Smooth muscle cell (in vitro differentiated cells): ENCODE results near the gene ERCC1. TPM values are rescaled to one million over a fixed set of nuclear protein-coding genes. Genes with fewer than 3 reads are reported as not detected.

ENCODE experiments used
- DNase-seq: peaks from one replicate; lab custom pipeline; 2025; ENCODE audit not compliant: unreplicated experiment; lab: John Stamatoyannopoulos, UW
- H2AFZ ChIP-seq: fragments of 200-600 bp; sonication (generic); 2 replicates; pipeline ENCODE4 v1.6.0; 2016; ENCODE audit warnings: antibody characterized with exemption, low read depth, mild to moderate bottlenecking
- H3F3A ChIP-seq: fragments of 200-600 bp; sonication (generic); 2 replicates; pipeline ENCODE4 v1.6.0; 2017; ENCODE audit warnings: antibody characterized with exemption, low read depth
- H3K27ac ChIP-seq: fragments of 200-600 bp; sonication (generic); 2 replicates; pipeline ENCODE4 v1.5.1; 2016; ENCODE audit warnings: low read depth, mild to moderate bottlenecking
- H3K27me3 ChIP-seq: fragments of 200-600 bp; sonication (generic); 2 replicates; pipeline ENCODE4 v1.6.1; 2016; ENCODE audit warnings: low read depth, mild to moderate bottlenecking
- H3K36me3 ChIP-seq: fragments of 200-600 bp; sonication (generic); 2 replicates; pipeline ENCODE4 v1.5.1; 2016; ENCODE audit warnings: low read depth
- H3K4me1 ChIP-seq: fragments of 200-600 bp; sonication (generic); 2 replicates; pipeline ENCODE4 v1.5.1; 2016; ENCODE audit warnings: low read depth
- H3K4me2 ChIP-seq: fragments of 200-600 bp; sonication (generic); 2 replicates; pipeline ENCODE4 v1.6.0; 2016; ENCODE audit warnings: mild to moderate bottlenecking
- H3K4me3 ChIP-seq: fragments of 200-600 bp; sonication (generic); 2 replicates; pipeline ENCODE4 v1.5.1; 2016; ENCODE audit warnings: mild to moderate bottlenecking
- H3K79me2 ChIP-seq: fragments of 200-600 bp; sonication (generic); 2 replicates; pipeline ENCODE4 v1.6.0; 2016; ENCODE audit warnings: low read depth, mild to moderate bottlenecking
- H3K9ac ChIP-seq: fragments of 200-600 bp; sonication (generic); 2 replicates; pipeline ENCODE4 v1.6.0; 2016; ENCODE audit warnings: low read depth
- H3K9me3 ChIP-seq: fragments of 200-600 bp; sonication (generic); replicated peaks from 2 replicates; pipeline ENCODE4 v1.5.1; 2016; ENCODE audit warnings: low read depth
- H4K20me1 ChIP-seq: fragments of 200-600 bp; sonication (generic); 2 replicates; pipeline ENCODE4 v1.6.0; 2016; ENCODE audit warnings: low read depth
- WGBS: methylation state at CpG from one replicate; pipeline ENCODE4 v1.1.7; 2016; ENCODE audit warnings: low lambda C conversion rate; 5-methylcytosine and 5-hydroxymethylcytosine counted together
- microRNA-seq: library from miRNA; unstranded; fragments of <30 nt; microRNA quantifications from one replicate; pipeline ENCODE4, GENCODE V29; 2016; ENCODE audit warnings: borderline number of aligned reads
- polyA plus RNA-seq: library from polyadenylated mRNA; unstranded; fragments of >200 nt; fragmentation: Nextera tagmentation; extraction: Ambion mirVana; gene quantifications from 2 replicates; pipeline ENCODE4 v1.2.1, GENCODE V29; 2016
- small RNA-seq: library from RNA; depleted of rRNA; stranded (forward); fragments of <200 nt; gene quantifications from one replicate; pipeline ENCODE3, GENCODE V24; 2014
- total RNA-seq: library from RNA; depleted of rRNA; stranded (reverse); fragments of >200 nt; gene quantifications from 2 replicates; pipeline ENCODE4 v1.2.3, GENCODE V29; 2014
- TF ChIP-seq, protein P1 (sequence below): fragments of 200-600 bp; sonication (generic); IDR thresholded peaks from 2 replicates; pipeline ENCODE4 v1.5.1; 2017; ENCODE audit warnings: borderline replicate concordance, mild to moderate bottlenecking, antibody characterized with exemption; ENCODE audit not compliant: insufficient read depth, poor library complexity, severe bottlenecking

The ERCC1 gene
- total and polyA plus RNA-seq, 2 experiments from 2014 or later: 72.6 to 90.4 TPM

DNA sequence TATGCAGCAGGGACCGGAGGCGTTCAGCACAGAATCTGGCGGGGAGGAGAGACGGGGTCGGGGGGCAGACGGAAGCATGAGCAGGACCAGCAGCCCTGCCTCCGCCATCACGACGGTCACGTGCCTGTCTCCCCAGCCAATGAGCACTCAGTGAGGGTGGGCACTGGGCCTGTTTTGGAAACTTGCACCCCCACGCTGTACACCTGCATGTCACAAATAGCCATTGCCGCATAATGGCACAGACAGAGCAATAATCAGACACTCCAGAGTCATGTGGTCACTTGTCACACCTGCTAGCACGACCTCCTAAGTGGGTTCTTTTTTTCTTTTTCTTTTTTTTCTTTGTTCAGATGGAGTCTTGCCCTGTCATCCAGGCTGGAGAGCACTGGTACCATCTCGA lies 62.1 kb downstream of the ERCC1 start:
- Histone ChIP-seq H3K9me3 (no peaks in the 10 kb centered on the region), H3K27me3 (no peaks in the 10 kb centered on the region), H3K27ac (no peak overlapping the region), H2AFZ (no peak overlapping the region), H3K4me3 (no peak overlapping the region), H3K4me1 (no peaks in the 10 kb centered on the region), H3K36me3 (no peaks in the 10 kb centered on the region), H3K9ac (no peak overlapping the region), H3F3A (no peaks in the 10 kb centered on the region), H4K20me1 (no peaks in the 10 kb centered on the region), H3K79me2 (no peaks in the 10 kb centered on the region), H3K4me2 (no peak overlapping the region)
- no peak for DNase-seq
- TF ChIP-seq, protein P1, sequence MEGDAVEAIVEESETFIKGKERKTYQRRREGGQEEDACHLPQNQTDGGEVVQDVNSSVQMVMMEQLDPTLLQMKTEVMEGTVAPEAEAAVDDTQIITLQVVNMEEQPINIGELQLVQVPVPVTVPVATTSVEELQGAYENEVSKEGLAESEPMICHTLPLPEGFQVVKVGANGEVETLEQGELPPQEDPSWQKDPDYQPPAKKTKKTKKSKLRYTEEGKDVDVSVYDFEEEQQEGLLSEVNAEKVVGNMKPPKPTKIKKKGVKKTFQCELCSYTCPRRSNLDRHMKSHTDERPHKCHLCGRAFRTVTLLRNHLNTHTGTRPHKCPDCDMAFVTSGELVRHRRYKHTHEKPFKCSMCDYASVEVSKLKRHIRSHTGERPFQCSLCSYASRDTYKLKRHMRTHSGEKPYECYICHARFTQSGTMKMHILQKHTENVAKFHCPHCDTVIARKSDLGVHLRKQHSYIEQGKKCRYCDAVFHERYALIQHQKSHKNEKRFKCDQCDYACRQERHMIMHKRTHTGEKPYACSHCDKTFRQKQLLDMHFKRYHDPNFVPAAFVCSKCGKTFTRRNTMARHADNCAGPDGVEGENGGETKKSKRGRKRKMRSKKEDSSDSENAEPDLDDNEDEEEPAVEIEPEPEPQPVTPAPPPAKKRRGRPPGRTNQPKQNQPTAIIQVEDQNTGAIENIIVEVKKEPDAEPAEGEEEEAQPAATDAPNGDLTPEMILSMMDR: no peak
- 99% methylated on average over 13 of the region's 14 CpGs for WGBS

DNA sequence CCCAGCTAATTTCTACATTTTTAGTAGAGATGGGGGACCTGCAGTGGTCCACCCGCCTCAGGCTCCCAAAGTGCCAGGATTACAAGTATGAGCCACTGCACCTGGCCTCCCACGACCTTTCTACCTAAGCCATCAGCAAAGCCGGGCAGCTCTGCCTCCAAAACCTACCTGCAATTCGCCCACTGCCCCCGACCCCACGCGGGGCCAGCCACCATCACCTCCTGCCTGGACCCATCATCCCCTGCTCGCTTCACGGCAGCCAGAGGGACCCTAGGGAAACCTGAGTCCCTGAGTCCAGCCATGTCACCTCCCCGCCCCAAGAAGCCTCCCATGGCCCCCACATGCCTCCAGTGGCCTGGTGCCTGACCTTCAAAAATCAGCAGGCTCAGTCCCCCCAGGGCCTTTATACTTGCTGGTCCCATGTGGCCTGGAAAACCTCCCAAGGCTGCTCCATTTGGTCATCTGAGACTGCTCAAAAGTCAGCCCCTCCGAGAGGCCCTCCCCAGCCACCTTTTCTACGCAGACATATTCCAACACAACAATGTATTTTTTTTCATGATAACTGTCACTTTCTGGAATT lies 65.4 kb downstream of the ERCC1 start:
- Histone ChIP-seq H3K79me2 (no peaks in the 10 kb centered on the region), H2AFZ (no peak overlapping the region), H4K20me1 (no peaks in the 10 kb centered on the region), H3K36me3 (no peaks in the 10 kb centered on the region), H3K27me3 (no peaks in the 10 kb centered on the region), H3K27ac (no peak overlapping the region), H3K4me1 (no peaks in the 10 kb centered on the region), H3K4me2 (no peak overlapping the region), H3K4me3 (no peak overlapping the region), H3K9ac (no peak overlapping the region), H3F3A (no peaks in the 10 kb centered on the region), H3K9me3 (no peaks in the 10 kb centered on the region)
- DNase-seq: no peak
- whole genome bisulfite sequencing: 94% methylated on average over 10 of the region's 12 CpGs
- TF ChIP-seq, protein P1: no peak

DNA sequence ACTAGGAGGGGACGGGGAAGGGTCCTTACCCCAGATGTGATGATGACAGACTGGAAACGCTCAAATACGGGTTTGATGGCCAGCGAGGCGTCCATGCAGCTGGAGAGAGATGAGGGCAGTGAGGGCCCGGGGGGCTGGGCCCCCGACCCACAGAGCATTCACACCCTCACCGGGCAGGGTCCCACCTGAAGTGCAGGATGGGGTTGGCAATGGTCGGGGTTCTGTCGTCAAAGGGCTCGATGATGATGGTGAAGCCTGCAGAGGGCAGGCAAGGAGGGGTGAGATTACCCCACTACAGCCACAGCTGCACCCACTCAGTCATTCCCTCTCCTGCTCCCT lies 66.3 kb downstream of the ERCC1 start:
- H2AFZ ChIP-seq: no peak overlapping the region
- H3K79me2 ChIP-seq: no peaks in the 10 kb centered on the region
- WGBS: 100% methylated on average over 11 of the region's 11 CpGs
- H3K4me1 ChIP-seq: no peaks in the 10 kb centered on the region
- no peak for DNase-seq
- H3K4me2 ChIP-seq: no peak overlapping the region
- no peaks in the 10 kb centered on the region for H3K27me3 ChIP-seq
- H3F3A ChIP-seq: no peaks in the 10 kb centered on the region
- no peak overlapping the region for H3K4me3 ChIP-seq
- H3K9me3 ChIP-seq: no peaks in the 10 kb centered on the region
- H4K20me1 ChIP-seq: no peaks in the 10 kb centered on the region
- TF ChIP-seq, protein P1: no peak
- no peak overlapping the region for H3K27ac ChIP-seq
- no peak overlapping the region for H3K9ac ChIP-seq
- H3K36me3 ChIP-seq: no peaks in the 10 kb centered on the region

Small RNA genes lying within 50 kb of the gene (microRNA-seq; reads per million reads assigned to microRNA genes)
- gene MIR6088: not detected

Small RNA genes lying within 50 kb of the gene (small RNA-seq; reads per million reads assigned to genes)
- gene MIR6088: not detected

Other genes with a start within 250 kb of the ERCC1 start
- gene TRAPPC6A, start 245.7 kb downstream of the ERCC1 start, total RNA-seq: 6.0 and 10.2 TPM in 2 replicates
- gene TRAPPC6A, start 245.7 kb downstream of the ERCC1 start, polyA plus RNA-seq: 31.0 and 32.2 TPM in 2 replicates
- 3.5 and 5.5 TPM in 2 replicates for gene BLOC1S3, start 245.1 kb downstream of the ERCC1 start, total RNA-seq
- 7.7 and 14.5 TPM in 2 replicates for gene BLOC1S3, start 245.1 kb downstream of the ERCC1 start, polyA plus RNA-seq
- 0.76 and 1.8 TPM in 2 replicates for gene EXOC3L2, start 178.5 kb downstream of the ERCC1 start, total RNA-seq
- gene EXOC3L2, start 178.5 kb downstream of the ERCC1 start, polyA plus RNA-seq: 6.0 and 7.5 TPM in 2 replicates
- 20.0 and 23.0 TPM in 2 replicates for gene MARK4, start 172.6 kb downstream of the ERCC1 start, total RNA-seq
- gene MARK4, start 172.6 kb downstream of the ERCC1 start, polyA plus RNA-seq: 15.6 and 21.9 TPM in 2 replicates
- not detected in 2 replicates for gene CKM, start 101.0 kb downstream of the ERCC1 start, total RNA-seq
- 0.31 TPM in 1 of 2 replicates, not detected in the other for gene CKM, start 101.0 kb downstream of the ERCC1 start, polyA plus RNA-seq
- gene KLC3, start 83.2 kb downstream of the ERCC1 start, total RNA-seq: 2.6 and 6.3 TPM in 2 replicates
- 4.8 and 11.2 TPM in 2 replicates for gene KLC3, start 83.2 kb downstream of the ERCC1 start, polyA plus RNA-seq
- 12.8 and 13.4 TPM in 2 replicates for gene ERCC2, start 53.3 kb downstream of the ERCC1 start, total RNA-seq
- gene ERCC2, start 53.3 kb downstream of the ERCC1 start, polyA plus RNA-seq: 5.7 and 14.6 TPM in 2 replicates
- gene PPP1R13L, start 18.8 kb downstream of the ERCC1 start, total RNA-seq: 26.3 and 66.4 TPM in 2 replicates
- gene PPP1R13L, start 18.8 kb downstream of the ERCC1 start, polyA plus RNA-seq: 28.1 and 77.1 TPM in 2 replicates
- gene POLR1G, start 17.3 kb downstream of the ERCC1 start, total RNA-seq: 1.4 and 1.6 TPM in 2 replicates
- gene POLR1G, start 17.3 kb downstream of the ERCC1 start, polyA plus RNA-seq: 2.7 and 3.9 TPM in 2 replicates
- gene FOSB, start 44.1 kb upstream of the ERCC1 start, total RNA-seq: 171 and 186 TPM in 2 replicates
- 178 and 299 TPM in 2 replicates for gene FOSB, start 44.1 kb upstream of the ERCC1 start, polyA plus RNA-seq
- 6.3 and 20.5 TPM in 2 replicates for gene RTN2, start 73.1 kb upstream of the ERCC1 start, total RNA-seq
- 24.4 and 28.0 TPM in 2 replicates for gene RTN2, start 73.1 kb upstream of the ERCC1 start, polyA plus RNA-seq
- gene PPM1N, start 74.5 kb upstream of the ERCC1 start, total RNA-seq: 0.58 TPM in 1 of 2 replicates, not detected in the other
- 0.16 and 1.3 TPM in 2 replicates for gene PPM1N, start 74.5 kb upstream of the ERCC1 start, polyA plus RNA-seq
- 75.8 and 83.8 TPM in 2 replicates for gene VASP, start 83.6 kb upstream of the ERCC1 start, total RNA-seq
- 73.6 and 107 TPM in 2 replicates for gene VASP, start 83.6 kb upstream of the ERCC1 start, polyA plus RNA-seq
- 6.2 and 8.8 TPM in 2 replicates for gene OPA3, start 160.9 kb upstream of the ERCC1 start, total RNA-seq
- gene OPA3, start 160.9 kb upstream of the ERCC1 start, polyA plus RNA-seq: 10.3 and 13.3 TPM in 2 replicates
- gene GPR4, start 178.3 kb upstream of the ERCC1 start, total RNA-seq: not detected in 2 replicates
- gene GPR4, start 178.3 kb upstream of the ERCC1 start, polyA plus RNA-seq: 0.31 TPM in 1 of 2 replicates, not detected in the other
- 7.7 and 15.6 TPM in 2 replicates for gene EML2, start 215.5 kb upstream of the ERCC1 start, total RNA-seq
- gene EML2, start 215.5 kb upstream of the ERCC1 start, polyA plus RNA-seq: 19.0 and 20.8 TPM in 2 replicates
- gene GIPR, start 244.3 kb upstream of the ERCC1 start, total RNA-seq: 0.99 and 1.8 TPM in 2 replicates
- 2.4 and 3.4 TPM in 2 replicates for gene GIPR, start 244.3 kb upstream of the ERCC1 start, polyA plus RNA-seq